GDM1 (cell line): Measurements from ENCODE around the gene LYRM1.
A peak's percentile ranks its signal among the peaks of the same experiment; 100 is the strongest.
"Not testable (repeated sequence)": the region's sequence is repeated elsewhere in the genome, so short reads cannot be mapped to it uniquely, and the experiment has no call there.

ENCODE experiments used
- DNase-seq: peaks from one replicate; lab custom pipeline; 2025; lab: John Stamatoyannopoulos, UW

LYRM1 gene, protein sequence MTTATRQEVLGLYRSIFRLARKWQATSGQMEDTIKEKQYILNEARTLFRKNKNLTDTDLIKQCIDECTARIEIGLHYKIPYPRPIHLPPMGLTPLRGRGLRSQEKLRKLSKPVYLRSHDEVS

GRCh38 chr16:20900299-20901067 is at the start of gene LYRM1, which contains the start of gene DCUN1D3:
LYRM1 (plus strand) TSS chr16:20900771; CDS start chr16:20915556, 14,785 bp downstream.
DCUN1D3 (minus strand) TSS chr16:20900358; CDS start chr16:20862538, 37,820 bp downstream.
- DNase-seq, result peak; percentile 96

- DNase-seq, result no peak
Measured at GRCh38 chr16:20850981-20851380, 49.6 kb upstream of the LYRM1 start.

DNA sequence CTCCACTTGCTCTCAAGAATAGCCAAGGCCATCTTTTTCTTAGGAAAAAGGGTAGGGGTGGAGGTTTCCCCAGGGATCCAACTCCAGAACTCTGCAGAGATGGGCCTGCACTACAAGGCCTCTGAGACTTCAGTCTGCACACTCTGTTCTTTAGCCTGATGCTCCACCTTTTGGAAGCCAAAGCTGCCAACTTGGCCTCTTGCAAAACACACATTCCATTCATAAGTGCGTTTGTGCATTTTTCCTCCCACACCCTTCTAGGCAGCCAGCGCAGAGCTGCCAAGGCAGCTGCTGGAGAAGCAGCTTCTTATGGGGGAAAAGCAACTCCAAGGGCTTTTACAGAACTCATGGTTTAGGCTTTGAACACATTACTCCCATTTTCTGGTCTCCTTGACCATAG is 49.0 kb upstream of the LYRM1 start:
- DNase-seq, result no peak

GRCh38 chr16:20853143-20853542 is 47.4 kb upstream of the LYRM1 start:
- DNase-seq, result no peak

DNA sequence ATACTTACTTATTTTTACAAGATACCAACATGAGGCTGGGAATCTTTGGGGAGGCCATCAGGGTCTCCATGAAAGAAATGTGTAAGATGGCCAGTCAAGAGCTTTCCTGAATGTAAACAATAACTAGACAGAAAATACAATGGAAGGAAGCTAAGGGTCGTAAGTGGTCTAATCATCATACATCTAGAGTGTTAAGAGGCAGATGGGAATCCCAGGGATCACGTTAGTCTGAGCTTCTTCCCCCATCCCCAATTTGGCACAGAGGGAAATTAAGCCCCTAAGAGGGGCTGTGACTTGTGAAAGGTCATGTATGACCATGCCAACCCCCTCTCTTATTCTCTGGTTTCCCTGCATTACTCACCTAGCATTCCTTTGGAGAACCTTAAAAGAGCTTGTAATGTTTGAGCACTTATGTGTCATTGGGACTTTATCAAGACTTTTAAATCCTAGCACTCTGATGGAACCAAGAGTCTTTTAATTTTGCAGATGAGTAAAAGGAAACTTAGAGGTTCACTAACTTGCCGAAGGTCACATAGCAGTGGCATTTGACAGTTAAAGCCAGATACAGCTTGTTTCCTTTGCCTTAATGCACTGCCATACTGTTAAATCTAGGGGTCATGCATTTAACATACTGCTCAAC is 46.5 kb upstream of the LYRM1 start:
- DNase-seq, result no peak

GRCh38 chr16:20854963-20855362 is 45.6 kb upstream of the LYRM1 start:
- DNase-seq, result no peak

GRCh38 chr16:20857281-20857680 is 43.3 kb upstream of the LYRM1 start:
- no peak for DNase-seq

- no peak for DNase-seq
Measured at GRCh38 chr16:20859229-20859628, 41.3 kb upstream of the LYRM1 start.

DNA sequence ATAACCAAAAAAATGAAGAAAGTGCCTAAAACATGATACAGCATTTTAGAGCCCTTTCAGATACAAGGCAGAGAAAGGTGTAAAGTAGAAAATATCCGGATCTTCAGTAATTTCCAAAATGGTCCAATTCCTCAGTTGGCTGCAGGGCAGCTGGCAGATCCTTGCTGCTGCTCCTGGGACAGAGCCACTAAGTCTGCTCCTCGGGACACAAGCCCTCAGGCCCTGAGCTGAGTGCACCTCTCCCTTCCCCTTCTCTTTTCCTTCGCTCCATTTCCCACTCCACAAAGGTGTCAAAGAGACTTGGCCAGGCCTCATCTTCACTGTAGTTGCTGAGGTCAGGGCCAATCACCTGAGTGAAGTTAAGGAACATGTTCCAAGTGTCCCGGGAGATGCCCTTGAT is 40.9 kb upstream of the LYRM1 start:
- DNase-seq, result no peak

DNA sequence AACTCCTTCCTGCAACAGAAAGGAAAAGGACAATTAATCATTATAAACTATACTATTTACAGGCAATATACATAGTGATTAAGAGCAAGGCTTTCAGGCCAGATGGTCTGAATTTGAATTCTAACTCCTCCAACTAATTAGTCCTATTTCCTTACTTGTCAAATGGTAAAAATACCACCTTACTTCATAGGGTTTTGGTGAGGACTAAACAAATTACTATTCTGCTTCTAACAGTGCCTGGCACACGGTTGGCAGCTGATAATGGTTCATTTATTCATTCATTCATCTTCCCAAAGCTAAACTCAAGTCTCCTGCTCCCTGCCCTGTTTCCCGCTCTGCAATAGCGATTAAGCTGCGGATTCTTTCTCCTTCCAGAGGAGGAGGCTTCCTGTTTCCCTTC is 40.2 kb upstream of the LYRM1 start:
- DNase-seq, result no peak

DNA sequence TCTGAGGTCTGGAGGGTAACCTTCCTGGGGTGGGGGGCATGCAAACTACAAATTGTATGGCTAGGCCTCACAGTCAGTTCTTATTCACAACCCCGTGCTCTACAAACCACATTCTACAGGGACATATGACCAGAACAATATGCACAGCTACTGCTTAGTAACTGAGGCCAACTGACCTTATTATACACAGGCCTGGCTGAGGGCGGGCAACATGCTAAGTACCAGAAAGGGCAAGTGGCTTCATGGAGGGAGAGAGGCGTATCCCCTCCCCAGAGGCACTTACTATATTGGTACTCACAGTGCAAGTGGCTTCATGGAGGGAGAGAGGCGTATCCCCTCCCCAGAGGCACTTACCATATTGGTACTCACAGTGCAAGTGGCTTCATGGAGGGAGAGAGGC is 39.6 kb upstream of the LYRM1 start:
- not testable (repeated sequence) for DNase-seq

DNA sequence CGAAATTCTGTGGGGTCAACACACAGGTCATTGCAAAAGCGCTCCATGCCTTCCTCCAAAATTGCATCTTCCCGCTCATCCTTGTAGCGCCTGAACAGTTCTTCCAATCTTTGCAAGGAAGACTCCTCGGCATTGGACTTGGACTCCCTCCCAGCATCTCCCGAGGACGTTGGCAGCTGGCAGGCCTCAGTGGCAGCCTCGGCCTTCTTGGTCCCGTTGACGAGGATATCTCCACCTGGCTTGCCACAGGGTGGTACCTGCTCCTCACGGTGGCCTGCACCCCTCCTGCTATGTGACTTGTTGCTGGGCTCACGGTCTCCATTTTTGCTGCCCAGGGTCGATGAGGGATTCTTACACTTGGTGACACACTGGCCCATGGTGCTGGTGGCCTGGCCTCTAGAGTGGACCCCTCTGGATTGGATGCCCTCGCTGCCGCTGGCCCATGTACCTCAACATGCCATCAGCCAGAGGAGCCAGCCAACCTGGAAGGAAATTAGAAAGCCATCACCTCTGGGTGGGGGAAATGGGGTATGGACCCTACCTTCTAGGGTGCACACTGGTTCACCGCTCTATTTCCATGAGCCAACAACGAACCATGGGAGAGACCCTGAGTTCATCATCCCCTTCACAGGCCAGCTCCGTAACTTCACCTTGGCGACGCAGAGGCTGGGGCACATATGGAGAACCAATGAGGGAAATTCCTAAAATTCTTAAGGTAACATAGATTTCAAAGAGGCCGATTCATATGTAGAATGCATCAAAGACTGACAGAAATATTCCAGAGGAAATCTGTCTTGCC is 38.2 kb upstream of the LYRM1 start:
- no peak for DNase-seq

DNA sequence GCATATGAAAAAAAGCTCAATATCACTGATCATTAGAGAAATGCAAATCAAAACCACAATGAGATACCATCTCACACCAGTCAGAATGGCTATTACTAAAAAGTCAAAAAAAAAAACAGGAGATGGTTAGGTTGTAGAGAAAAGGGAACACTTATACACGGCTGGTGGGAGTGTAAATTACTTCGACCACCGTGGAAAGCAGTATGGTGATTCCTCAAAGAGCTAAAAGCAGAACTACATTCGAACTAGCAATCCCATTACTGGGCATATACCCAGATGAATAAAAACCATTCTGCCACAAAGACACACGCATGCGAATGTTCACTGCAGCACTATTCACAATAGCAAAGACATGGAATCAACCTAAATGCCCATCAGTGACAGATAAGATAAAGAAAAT is 36.2 kb upstream of the LYRM1 start:
- not testable (repeated sequence) for DNase-seq

- DNase-seq, result no peak
Measured at GRCh38 chr16:20865420-20866131, 35.0 kb upstream of the LYRM1 start.

- peak; percentile 11 for DNase-seq
Measured at GRCh38 chr16:20866145-20866772, 34.3 kb upstream of the LYRM1 start.

DNA sequence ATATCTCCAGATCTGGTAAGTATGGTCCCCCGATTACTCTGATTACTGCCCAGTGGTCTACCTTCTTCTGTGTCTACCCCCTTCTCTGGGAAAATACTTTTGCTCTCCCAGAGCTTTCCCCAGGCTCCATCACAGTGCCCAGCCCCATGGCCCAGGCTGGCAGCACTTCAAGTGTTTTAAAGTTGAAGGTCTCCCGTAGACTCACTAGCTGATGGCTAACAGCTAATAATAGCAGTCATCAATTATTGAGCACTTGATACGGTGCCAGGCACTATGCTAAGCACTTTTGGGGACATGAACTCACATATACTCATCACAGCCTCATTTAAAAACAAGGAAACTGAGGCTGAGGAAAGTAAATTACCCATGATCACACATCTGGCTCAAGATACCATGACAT is 33.8 kb upstream of the LYRM1 start:
- no peak for DNase-seq

- no peak for DNase-seq
Measured at GRCh38 chr16:20867585-20867984, 33.0 kb upstream of the LYRM1 start.

DNA sequence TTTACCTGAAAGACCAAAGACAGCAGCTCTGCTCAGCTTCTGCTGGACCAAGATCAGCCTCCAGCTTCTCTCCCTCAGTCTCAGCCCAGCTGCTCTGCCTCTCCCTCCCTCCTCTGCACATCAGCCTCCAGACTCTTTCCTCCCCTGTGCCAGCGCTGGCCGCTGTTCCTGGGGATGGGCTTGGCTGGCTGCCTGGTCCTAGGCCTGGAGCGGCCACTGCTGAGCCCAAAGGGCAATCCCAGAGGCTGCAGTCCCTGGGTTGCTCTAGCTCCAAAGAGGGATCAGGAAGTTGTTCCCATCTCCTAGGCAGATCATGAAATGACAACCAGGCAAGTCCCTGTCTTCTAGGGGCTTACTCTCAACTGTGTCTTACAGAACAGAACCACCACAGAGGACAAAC is 31.7 kb upstream of the LYRM1 start:
- DNase-seq, result no peak

GRCh38 chr16:20870122-20870820 is 30.3 kb upstream of the LYRM1 start:
- no peak for DNase-seq

DNA sequence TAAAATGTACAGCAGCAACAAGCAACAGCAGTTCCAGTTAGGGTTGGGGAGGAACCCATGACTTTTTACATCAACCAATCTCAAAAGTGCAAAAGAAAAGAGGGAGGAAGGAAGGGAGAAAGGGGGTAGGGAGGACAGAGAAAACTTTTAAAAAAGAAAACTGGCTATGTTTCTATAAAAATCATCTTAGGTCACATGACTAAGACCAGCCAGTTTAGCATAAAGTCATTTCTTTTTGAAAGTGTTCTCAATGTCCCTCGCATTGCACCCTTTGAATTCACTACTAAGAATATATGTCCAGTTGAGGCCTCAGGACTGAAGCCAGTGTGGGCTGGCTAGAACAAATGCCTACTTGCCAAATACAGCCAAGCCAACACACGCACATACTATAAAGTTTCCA is 29.3 kb upstream of the LYRM1 start:
- DNase-seq, result no peak
